PC-3 (cell line): ENCODE data around the gene LRRC59. TPM values are rescaled to one million over a fixed set of nuclear protein-coding genes. Genes with fewer than 3 reads are reported as not detected.
A peak's percentile ranks its signal among the peaks of the same experiment; 100 is the strongest.

Experiments
- ATAC-seq: fragments of 200-7000 bp; cut with Tn5 transposase; 2 replicates; pipeline ENCODE4 v1.9.1; 2020; ENCODE audit warnings: mild to moderate bottlenecking, moderate library complexity
- BruUV-seq: library from RNA; stranded (reverse); fragments of 400-500 nt; replicated peaks from 2 replicates; lab custom pipeline; 2021; lab: Mats Ljungman, UMichigan
- CTCF ChIA-PET: fragments of 300-600 bp; sonication (Branson Sonifier 250); formaldehyde crosslinking; loops from one replicate; lab custom pipeline; 2022; ENCODE audit warnings: antibody characterized with exemption; lab: Charles Lee
- POLR2A ChIA-PET: fragments of 300-600 bp; sonication (Branson Sonifier 250); formaldehyde crosslinking; loops from one replicate; lab custom pipeline; 2022; ENCODE audit warnings: antibody characterized with exemption; ENCODE audit not compliant: unreplicated experiment; lab: Charles Lee
- DNase-seq: peaks from one replicate; pipeline ENCODE4 v3.0.0-alpha.2; 2015
- H2AFZ ChIP-seq: fragments of 300-600 bp; sonication (generic); 2 replicates; pipeline ENCODE4 v1.6.0; 2016; ENCODE audit warnings: antibody characterized with exemption, low read length
- H3F3A ChIP-seq: fragments of 300-600 bp; sonication (generic); one replicate; pipeline ENCODE4 v1.6.0; 2017; ENCODE audit warnings: antibody characterized with exemption, low read length, control low read depth, mild to moderate bottlenecking; ENCODE audit not compliant: unreplicated experiment
- H3K27ac ChIP-seq: fragments of 300-600 bp; sonication (generic); 2 replicates; pipeline ENCODE4 v1.5.1; 2016; ENCODE audit warnings: mild to moderate bottlenecking, low read length
- H3K27me3 ChIP-seq: fragments of 300-600 bp; sonication (generic); 2 replicates; pipeline ENCODE4 v1.6.1; 2016; ENCODE audit warnings: low read length, mixed read lengths
- H3K36me3 ChIP-seq: fragments of 300-600 bp; sonication (generic); 2 replicates; pipeline ENCODE4 v1.6.1; 2016; ENCODE audit warnings: low read depth, mixed run types, low read length, mixed read lengths
- H3K4me1 ChIP-seq: fragments of 300-600 bp; sonication (generic); 2 replicates; pipeline ENCODE4 v1.5.1; 2016; ENCODE audit warnings: low read length; ENCODE audit not compliant: insufficient read depth
- H3K4me2 ChIP-seq: fragments of 300-600 bp; sonication (generic); 2 replicates; pipeline ENCODE4 v1.6.0; 2016; ENCODE audit warnings: low read length
- H3K4me3 ChIP-seq: fragments of 300-600 bp; sonication (generic); 2 replicates; pipeline ENCODE4 v1.5.1; 2016; ENCODE audit warnings: mild to moderate bottlenecking, low read length, mixed read lengths
- H3K79me2 ChIP-seq: fragments of 300-600 bp; sonication (generic); 2 replicates; pipeline ENCODE4 v1.6.1; 2017; ENCODE audit warnings: low read length, mixed read lengths
- H3K9ac ChIP-seq: fragments of 300-600 bp; sonication (generic); 2 replicates; pipeline ENCODE4 v1.6.0; 2016; ENCODE audit warnings: mild to moderate bottlenecking, low read length
- H3K9me2 ChIP-seq: fragments of 300-600 bp; sonication (generic); replicated peaks from 2 replicates; pipeline ENCODE4 v1.6.1; 2016; ENCODE audit warnings: mixed run types, low read length, mixed read lengths
- H3K9me3 ChIP-seq: fragments of 300-600 bp; sonication (generic); 2 replicates; pipeline ENCODE4 v1.6.1; 2016; ENCODE audit warnings: low read length, mixed read lengths
- H4K20me1 ChIP-seq: fragments of 300-600 bp; sonication (generic); 2 replicates; pipeline ENCODE4 v1.6.1; 2016; ENCODE audit warnings: low read length, mixed read lengths
- EZH2 ChIP-seq: fragments of 300-600 bp; sonication (generic); IDR thresholded peaks from one replicate; pipeline ENCODE4 v1.6.1; 2017; ENCODE audit warnings: antibody characterized with exemption, mild to moderate bottlenecking, low read length; ENCODE audit not compliant: unreplicated experiment
- EZH2phosphoT487 ChIP-seq: fragments of 300-600 bp; sonication (generic); IDR thresholded peaks from 2 replicates; pipeline ENCODE4 v1.6.1; 2018; ENCODE audit warnings: mild to moderate bottlenecking, antibody characterized with exemption, low read length, borderline replicate concordance
- intact Hi-C: fragments of 100-400 bp; cut with micrococcal nuclease; formaldehyde crosslinking; loops from 2 replicates; pipeline ENCODE4 v1.9.0; 2023
- total RNA-seq: library from RNA; depleted of rRNA; stranded (reverse); fragments of >200 nt; gene quantifications from 2 replicates; pipeline ENCODE4 v1.2.3, GENCODE V29; 2014
- TF ChIP-seq, protein P1 (sequence below): fragments of 300-600 bp; sonication (generic); conservative IDR thresholded peaks from 2 replicates; pipeline ENCODE4 v1.5.1; 2017; ENCODE audit warnings: antibody characterized with exemption, low read depth, mild to moderate bottlenecking, low read length

Gene LRRC59
- total RNA-seq, 1 experiment from 2014 or later, result 324 TPM

- peaks cover 45% of the 10 kb centered on the region for H3K79me2 ChIP-seq
- no peak for TF ChIP-seq EZH2
- intact Hi-C loops, result loop anchor here (1.0 to 2.0 kb wide), 2 partner anchors 21 to 35 kb away; no protein-coding TSS in a partner anchor
- H4K20me1 ChIP-seq, result no peaks in the 10 kb centered on the region
- TSS peak; percentile 83 for BruUV-seq
- H3K4me3 ChIP-seq, result peak within 1 kb of the TSS; percentile 83
- peak within 1 kb of the TSS; percentile 67 for H3K27ac ChIP-seq
- ATAC-seq, result peak; percentile 74
- peak within 1 kb of the TSS; percentile 90 for H3K4me2 ChIP-seq
- H3K36me3 ChIP-seq, result no peaks in the 10 kb centered on the region
- H3K9ac ChIP-seq, result peak within 1 kb of the TSS; percentile 51
- peaks cover 9% of the 10 kb centered on the region for H3F3A ChIP-seq
- ChIA-PET CTCF (interaction anchor here (0.6 to 1.1 kb wide), 2 partner anchors 53 to 128 kb away, joined by 3 to 5 read pairs; no protein-coding TSS in a partner anchor), POLR2A (interaction anchor here (0.6 kb wide), 2 partner anchors 30 to 1856 kb away, joined by 3 to 5 read pairs; no protein-coding TSS in a partner anchor)
- peaks cover 58% of the 10 kb centered on the region for H3K4me1 ChIP-seq
- DNase-seq, result peak; percentile 76
- H3K9me3 ChIP-seq, result no peaks in the 10 kb centered on the region
- no peaks in the 10 kb centered on the region for H3K9me2 ChIP-seq
- H2AFZ ChIP-seq, result peak within 1 kb of the TSS; percentile 94
- H3K27me3 ChIP-seq, result no peaks in the 10 kb centered on the region
These were observed 28.6 kb upstream of the LRRC59 start, which contains the start of gene ACSF2 for GRCh38 chr17:50425682-50426471. TSS of gene ACSF2 (plus strand) at chr17:50426218. CDS start at chr17:50426262, 44 bp downstream.

DNA sequence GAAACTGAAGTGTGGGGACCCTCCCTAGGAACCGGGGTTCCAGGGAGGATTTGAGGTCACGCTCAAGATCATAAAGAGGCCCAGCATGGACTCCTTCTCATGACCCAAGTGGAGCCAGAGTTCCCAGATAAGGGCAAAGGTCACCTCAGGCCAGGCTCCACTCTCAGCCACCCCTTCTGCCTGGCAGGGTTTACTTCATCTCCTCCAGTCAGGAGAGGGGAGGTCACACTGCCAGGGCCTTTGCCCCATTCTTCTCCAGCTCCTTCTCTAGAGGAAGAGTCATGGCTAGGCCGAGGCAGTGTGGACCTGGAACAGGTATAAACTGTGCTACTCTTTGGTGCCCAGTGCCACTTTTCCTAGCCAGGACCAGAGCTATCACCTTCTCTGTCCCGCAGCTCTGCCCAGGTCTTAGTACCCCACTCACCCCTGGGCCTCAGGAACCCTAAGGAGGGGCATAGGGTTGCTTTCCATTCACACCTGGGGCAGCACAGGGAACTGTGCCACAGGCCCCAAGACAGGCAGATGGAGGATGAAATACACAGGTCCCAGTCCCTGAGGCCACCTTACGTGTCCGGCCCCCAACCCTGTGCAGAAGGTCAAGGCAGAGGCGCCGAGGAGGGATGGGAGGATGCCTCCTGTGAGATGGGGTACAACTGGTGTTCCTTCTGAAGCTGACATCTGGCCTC lies 27.8 kb upstream of the LRRC59 start:
- no peaks in the 10 kb centered on the region for H3K36me3 ChIP-seq
- no peaks in the 10 kb centered on the region for H3K27me3 ChIP-seq
- H3K27ac ChIP-seq, result peak overlapping the region; percentile 67
- POLR2A ChIA-PET, result no interaction called here
- CTCF ChIA-PET, result no interaction called here
- BruUV-seq, result no TSS peak
- H3K9me3 ChIP-seq, result no peaks in the 10 kb centered on the region
- peaks cover 43% of the 10 kb centered on the region for H3K79me2 ChIP-seq
- peaks cover 9% of the 10 kb centered on the region for H3F3A ChIP-seq
- TF ChIP-seq, protein P1, sequence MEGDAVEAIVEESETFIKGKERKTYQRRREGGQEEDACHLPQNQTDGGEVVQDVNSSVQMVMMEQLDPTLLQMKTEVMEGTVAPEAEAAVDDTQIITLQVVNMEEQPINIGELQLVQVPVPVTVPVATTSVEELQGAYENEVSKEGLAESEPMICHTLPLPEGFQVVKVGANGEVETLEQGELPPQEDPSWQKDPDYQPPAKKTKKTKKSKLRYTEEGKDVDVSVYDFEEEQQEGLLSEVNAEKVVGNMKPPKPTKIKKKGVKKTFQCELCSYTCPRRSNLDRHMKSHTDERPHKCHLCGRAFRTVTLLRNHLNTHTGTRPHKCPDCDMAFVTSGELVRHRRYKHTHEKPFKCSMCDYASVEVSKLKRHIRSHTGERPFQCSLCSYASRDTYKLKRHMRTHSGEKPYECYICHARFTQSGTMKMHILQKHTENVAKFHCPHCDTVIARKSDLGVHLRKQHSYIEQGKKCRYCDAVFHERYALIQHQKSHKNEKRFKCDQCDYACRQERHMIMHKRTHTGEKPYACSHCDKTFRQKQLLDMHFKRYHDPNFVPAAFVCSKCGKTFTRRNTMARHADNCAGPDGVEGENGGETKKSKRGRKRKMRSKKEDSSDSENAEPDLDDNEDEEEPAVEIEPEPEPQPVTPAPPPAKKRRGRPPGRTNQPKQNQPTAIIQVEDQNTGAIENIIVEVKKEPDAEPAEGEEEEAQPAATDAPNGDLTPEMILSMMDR, result no peak
- TF ChIP-seq EZH2phosphoT487, result no peak
- TF ChIP-seq EZH2, result no peak
- H3K4me3 ChIP-seq, result peak overlapping the region; percentile 83
- peak overlapping the region; percentile 51 for H3K9ac ChIP-seq
- peak overlapping the region; percentile 90 for H3K4me2 ChIP-seq
- no peak for DNase-seq
- peaks cover 56% of the 10 kb centered on the region for H3K4me1 ChIP-seq
- no peak for ATAC-seq
- peak overlapping the region; percentile 94 for H2AFZ ChIP-seq
- intact Hi-C loops, result loop anchor here (5.0 kb wide), 1 partner anchor 32 kb away; no protein-coding TSS in a partner anchor
- H3K9me2 ChIP-seq, result no peaks in the 10 kb centered on the region
- H4K20me1 ChIP-seq, result no peaks in the 10 kb centered on the region
